Superior temporal gyrus (tissue), 1 donor: ENCODE data around the gene NPAS4.
A peak's percentile ranks its signal among the peaks of the same experiment; 100 is the strongest.
"Not testable (repeated sequence)": the region's sequence is repeated elsewhere in the genome, so short reads cannot be mapped to it uniquely, and the experiment has no call there.

Source experiments
- DNase-seq: peaks from one replicate; pipeline ENCODE4 v3.0.0-alpha.2; 2016; ENCODE audit errors: extremely low spot score

NPAS4 gene

GRCh38 chr11:66454247-66454646 lies 33.4 kb downstream of the NPAS4 start:
- no peak for DNase-seq

- DNase-seq: no peak
Observed at GRCh38 chr11:66454828-66455227, 34.0 kb downstream of the NPAS4 start.

GRCh38 chr11:66457826-66458225 lies 37.0 kb downstream of the NPAS4 start:
- DNase-seq: no peak

GRCh38 chr11:66459138-66459778 lies 38.4 kb downstream of the NPAS4 start:
- DNase-seq: no peak

- DNase-seq: no peak
Observed at GRCh38 chr11:66462010-66462409, 41.2 kb downstream of the NPAS4 start.

GRCh38 chr11:66462911-66463310 lies 42.1 kb downstream of the NPAS4 start:
- DNase-seq: no peak

GRCh38 chr11:66464116-66464515 lies 43.3 kb downstream of the NPAS4 start:
- not testable (repeated sequence) for DNase-seq

- no peak for DNase-seq
Observed at GRCh38 chr11:66464916-66465315, 44.1 kb downstream of the NPAS4 start.

GRCh38 chr11:66465373-66466224 lies 44.8 kb downstream of the NPAS4 start:
- no peak for DNase-seq

- DNase-seq: peak; percentile 91
Observed at GRCh38 chr11:66466225-66467033, 45.6 kb downstream of the NPAS4 start, which contains the start of gene PELI3. Gene PELI3, plus strand, starts transcription at chr11:66466905. Its CDS starts 1,224 bp downstream, at chr11:66468129.

GRCh38 chr11:66467034-66467659 lies 46.3 kb downstream of the NPAS4 start:
- no peak for DNase-seq

- no peak for DNase-seq
Observed at GRCh38 chr11:66467756-66468155, 46.9 kb downstream of the NPAS4 start.

- no peak for DNase-seq
Observed at GRCh38 chr11:66468691-66469090, 47.9 kb downstream of the NPAS4 start.

GRCh38 chr11:66469441-66469840 lies 48.6 kb downstream of the NPAS4 start:
- no peak for DNase-seq

- no peak for DNase-seq
Observed at GRCh38 chr11:66470015-66470414, 49.2 kb downstream of the NPAS4 start.

GRCh38 chr11:66471142-66471541 lies 50.3 kb downstream of the NPAS4 start:
- no peak for DNase-seq

GRCh38 chr11:66472054-66472453 lies 51.2 kb downstream of the NPAS4 start:
- DNase-seq: no peak

GRCh38 chr11:66473167-66473566 lies 52.3 kb downstream of the NPAS4 start:
- no peak for DNase-seq

GRCh38 chr11:66473608-66474515 lies 53.0 kb downstream of the NPAS4 start:
- no peak for DNase-seq

GRCh38 chr11:66475349-66476172 lies 54.7 kb downstream of the NPAS4 start:
- DNase-seq: no peak
